ENCODE measurements around the gene DUOXA1. TPM values are rescaled to one million over a fixed set of nuclear protein-coding genes. Genes with fewer than 3 reads are reported as not detected.

DUOXA1 gene
- total RNA-seq: 0.04 and 0.09 TPM in 2 replicates
- 0.66 TPM in 1 of 2 replicates, not detected in the other for polyA plus RNA-seq

- TF ChIP-seq CTCF (IDR thresholded peaks at IDR 0.05; ENCODE audit: low read depth, low read length): no peak
- H3K9me3 ChIP-seq (ENCODE audit: low read depth): no peaks in the 10 kb centered on the region
- DNase-seq (ENCODE audit: low read depth in 1 of 2, low spot score in 1 of 2): peak in 1 of 2 donors; percentile 30
- no peaks in the 10 kb centered on the region for H3K4me1 ChIP-seq (ENCODE audit: low read depth)
- H3K27ac ChIP-seq: no peak within 1 kb of the TSS
- peak within 1 kb of the TSS; percentile 25 for H3K4me3 ChIP-seq
- no peaks in the 10 kb centered on the region for H3K36me3 ChIP-seq
- peaks cover 100% of the 10 kb centered on the region for H3K27me3 ChIP-seq
Observed at GRCh38 chr15:45129651-45130129, at the start of gene DUOXA1, which contains the start of gene DUOX1. Gene DUOXA1 (minus strand): TSS chr15:45129879. CDS start chr15:45123014, 6,865 bp downstream. Gene DUOX1 (plus strand): TSS chr15:45129994. CDS start chr15:45131967, 1,973 bp downstream.

GRCh38 chr15:45177285-45177684 lies 47.6 kb upstream of the DUOXA1 start:
- peak in 1 of 2 donors; percentile 30 for DNase-seq (ENCODE audit: low read depth in 1 of 2, low spot score in 1 of 2)

GRCh38 chr15:45174577-45174976 lies 44.9 kb upstream of the DUOXA1 start:
- no peaks in the 10 kb centered on the region for H3K36me3 ChIP-seq
- no peaks in the 10 kb centered on the region for H3K9me3 ChIP-seq (ENCODE audit: low read depth)
- no peak overlapping the region for H3K4me3 ChIP-seq
- no peak overlapping the region for H3K27ac ChIP-seq
- no peak for TF ChIP-seq CTCF (IDR thresholded peaks at IDR 0.05; ENCODE audit: low read depth, low read length)
- H3K27me3 ChIP-seq: no peaks in the 10 kb centered on the region
- DNase-seq (ENCODE audit: low read depth in 1 of 2, low spot score in 1 of 2): no peak
- H3K4me1 ChIP-seq (ENCODE audit: low read depth): peaks cover 2% of the 10 kb centered on the region

More at GRCh38 chr15:45177285-45177684, 47.6 kb upstream of the DUOXA1 start:
- H3K4me3 ChIP-seq: no peak overlapping the region
- no peak overlapping the region for H3K27ac ChIP-seq
- TF ChIP-seq CTCF (IDR thresholded peaks at IDR 0.05; ENCODE audit: low read depth, low read length): no peak
- peaks cover 6% of the 10 kb centered on the region for H3K4me1 ChIP-seq (ENCODE audit: low read depth)
- H3K27me3 ChIP-seq: no peaks in the 10 kb centered on the region
- H3K36me3 ChIP-seq: no peaks in the 10 kb centered on the region
- no peaks in the 10 kb centered on the region for H3K9me3 ChIP-seq (ENCODE audit: low read depth)

- no peak for DNase-seq (ENCODE audit: low read depth in 1 of 2, low spot score in 1 of 2)
- H3K36me3 ChIP-seq: no peaks in the 10 kb centered on the region
Observed at GRCh38 chr15:45174069-45174468, 44.4 kb upstream of the DUOXA1 start.

GRCh38 chr15:45171912-45172311 lies 42.2 kb upstream of the DUOXA1 start:
- Histone ChIP-seq H3K27me3 (no peaks in the 10 kb centered on the region), H3K27ac (no peak overlapping the region), H3K4me1 (ENCODE audit: low read depth) (no peaks in the 10 kb centered on the region), H3K36me3 (no peaks in the 10 kb centered on the region), H3K9me3 (ENCODE audit: low read depth) (no peaks in the 10 kb centered on the region), H3K4me3 (no peak overlapping the region)
- no peak for DNase-seq (ENCODE audit: low read depth in 1 of 2, low spot score in 1 of 2)
- no peak for TF ChIP-seq CTCF (IDR thresholded peaks at IDR 0.05; ENCODE audit: low read depth, low read length)

More at GRCh38 chr15:45174069-45174468, 44.4 kb upstream of the DUOXA1 start:
- H3K4me1 ChIP-seq (ENCODE audit: low read depth): no peaks in the 10 kb centered on the region
- no peak overlapping the region for H3K4me3 ChIP-seq
- no peak for TF ChIP-seq CTCF (IDR thresholded peaks at IDR 0.05; ENCODE audit: low read depth, low read length)
- no peaks in the 10 kb centered on the region for H3K27me3 ChIP-seq
- H3K27ac ChIP-seq: no peak overlapping the region
- H3K9me3 ChIP-seq (ENCODE audit: low read depth): no peaks in the 10 kb centered on the region

Data from cardiac muscle cell (in vitro differentiated cells and primary cell).